Testis (tissue), 2 donors: ENCODE data around the gene FAF1.

Experiments used
- POLR2A ChIP-seq: fragments of 450-650 bp; IDR thresholded peaks from one replicate; pipeline ENCODE4 v1.6.1; 2017; ENCODE audit warnings: antibody characterized with exemption, mild to moderate bottlenecking, moderate library complexity
- TF ChIP-seq, protein P1 (sequence below), 3 experiments: fragments of 450-650 bp in 2 of 3; fragments of 200-600 bp in 1 of 3; sonication (generic) in 1 of 3; IDR thresholded peaks; one replicate each; pipeline ENCODE4 v1.5.1; 2016 to 2019; ENCODE audit warnings: antibody characterized with exemption in 3 of 3, mild to moderate bottlenecking in 2 of 3, moderate library complexity in 1 of 3

DNA sequence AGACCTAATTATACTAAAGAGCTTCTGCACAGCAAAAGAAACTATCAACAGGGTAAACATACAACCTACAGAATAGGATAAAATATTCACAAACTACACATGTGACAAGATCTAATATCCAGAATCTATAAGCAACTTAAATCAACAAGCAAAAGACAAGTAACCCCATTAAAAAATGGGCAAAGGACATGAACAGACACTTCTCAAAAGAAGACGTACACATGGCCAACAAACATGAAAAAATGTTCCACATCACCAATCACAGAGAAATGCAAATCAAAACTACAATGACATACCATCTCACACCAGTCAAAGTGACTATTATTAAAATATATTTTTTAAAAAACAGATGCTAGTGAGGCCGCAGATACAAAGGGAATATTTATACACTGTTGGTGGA, 99.8 kb downstream of the FAF1 start:
- TF ChIP-seq, protein P1, sequence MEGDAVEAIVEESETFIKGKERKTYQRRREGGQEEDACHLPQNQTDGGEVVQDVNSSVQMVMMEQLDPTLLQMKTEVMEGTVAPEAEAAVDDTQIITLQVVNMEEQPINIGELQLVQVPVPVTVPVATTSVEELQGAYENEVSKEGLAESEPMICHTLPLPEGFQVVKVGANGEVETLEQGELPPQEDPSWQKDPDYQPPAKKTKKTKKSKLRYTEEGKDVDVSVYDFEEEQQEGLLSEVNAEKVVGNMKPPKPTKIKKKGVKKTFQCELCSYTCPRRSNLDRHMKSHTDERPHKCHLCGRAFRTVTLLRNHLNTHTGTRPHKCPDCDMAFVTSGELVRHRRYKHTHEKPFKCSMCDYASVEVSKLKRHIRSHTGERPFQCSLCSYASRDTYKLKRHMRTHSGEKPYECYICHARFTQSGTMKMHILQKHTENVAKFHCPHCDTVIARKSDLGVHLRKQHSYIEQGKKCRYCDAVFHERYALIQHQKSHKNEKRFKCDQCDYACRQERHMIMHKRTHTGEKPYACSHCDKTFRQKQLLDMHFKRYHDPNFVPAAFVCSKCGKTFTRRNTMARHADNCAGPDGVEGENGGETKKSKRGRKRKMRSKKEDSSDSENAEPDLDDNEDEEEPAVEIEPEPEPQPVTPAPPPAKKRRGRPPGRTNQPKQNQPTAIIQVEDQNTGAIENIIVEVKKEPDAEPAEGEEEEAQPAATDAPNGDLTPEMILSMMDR (IDR thresholded peaks at IDR 0.05): no peak
- no peak for TF ChIP-seq POLR2A
